Measurements from ENCODE around the gene SGK1.

Gene SGK1

GRCh38 chr6:134204031-134204430, 113.9 kb downstream of the SGK1 start:
- Histone ChIP-seq H3K79me2 (ENCODE audit: insufficient read depth, low read length) (no peaks in the 10 kb centered on the region), H3K9ac (ENCODE audit: low read length) (no peak overlapping the region), H3K36me3 (ENCODE audit: insufficient read depth, low read length) (no peaks in the 10 kb centered on the region), H3K27me3 (ENCODE audit: insufficient read depth, low read length) (no peaks in the 10 kb centered on the region), H3K9me2 (ENCODE audit: low read depth, low read length) (no peaks in the 10 kb centered on the region), H3K4me1 (ENCODE audit: insufficient read depth, low read length, severe bottlenecking) (no peaks in the 10 kb centered on the region), H3K9me3 (ENCODE audit: low read length) (no peaks in the 10 kb centered on the region), H4K20me1 (ENCODE audit: insufficient read depth, low read length) (no peaks in the 10 kb centered on the region), H3K27ac (ENCODE audit: low read depth, low read length, poor library complexity, severe bottlenecking) (no peak overlapping the region), H3K4me2 (ENCODE audit: low read length) (no peak overlapping the region), H3K4me3 (ENCODE audit: low read depth, low read length, poor library complexity, severe bottlenecking) (no peak overlapping the region), H3F3A (ENCODE audit: insufficient read depth, low read length) (no peaks in the 10 kb centered on the region), H2AFZ (ENCODE audit: low read length) (no peak overlapping the region)
- TF ChIP-seq EZH2 (IDR thresholded peaks at IDR 0.05; ENCODE audit: borderline replicate concordance, low read length) (no peak), CTCF (IDR thresholded peaks at IDR 0.05; ENCODE audit: low read length) (no peak)

GRCh38 chr6:134201716-134202115, 116.2 kb downstream of the SGK1 start:
- Histone ChIP-seq H2AFZ (ENCODE audit: low read length) (no peak overlapping the region), H3K4me1 (ENCODE audit: insufficient read depth, low read length, severe bottlenecking) (no peaks in the 10 kb centered on the region), H3K9me2 (ENCODE audit: low read depth, low read length) (no peaks in the 10 kb centered on the region), H3K27ac (ENCODE audit: low read depth, low read length, poor library complexity, severe bottlenecking) (no peak overlapping the region), H3K9ac (ENCODE audit: low read length) (no peak overlapping the region), H3K79me2 (ENCODE audit: insufficient read depth, low read length) (no peaks in the 10 kb centered on the region), H4K20me1 (ENCODE audit: insufficient read depth, low read length) (no peaks in the 10 kb centered on the region), H3K4me3 (ENCODE audit: low read depth, low read length, poor library complexity, severe bottlenecking) (no peak overlapping the region), H3K27me3 (ENCODE audit: insufficient read depth, low read length) (no peaks in the 10 kb centered on the region), H3K9me3 (ENCODE audit: low read length) (no peaks in the 10 kb centered on the region), H3K36me3 (ENCODE audit: insufficient read depth, low read length) (no peaks in the 10 kb centered on the region), H3F3A (ENCODE audit: insufficient read depth, low read length) (no peaks in the 10 kb centered on the region), H3K4me2 (ENCODE audit: low read length) (no peak overlapping the region)
- TF ChIP-seq EZH2 (IDR thresholded peaks at IDR 0.05; ENCODE audit: borderline replicate concordance, low read length), result no peak
- no peak for TF ChIP-seq CTCF (IDR thresholded peaks at IDR 0.05; ENCODE audit: low read length)

DNA sequence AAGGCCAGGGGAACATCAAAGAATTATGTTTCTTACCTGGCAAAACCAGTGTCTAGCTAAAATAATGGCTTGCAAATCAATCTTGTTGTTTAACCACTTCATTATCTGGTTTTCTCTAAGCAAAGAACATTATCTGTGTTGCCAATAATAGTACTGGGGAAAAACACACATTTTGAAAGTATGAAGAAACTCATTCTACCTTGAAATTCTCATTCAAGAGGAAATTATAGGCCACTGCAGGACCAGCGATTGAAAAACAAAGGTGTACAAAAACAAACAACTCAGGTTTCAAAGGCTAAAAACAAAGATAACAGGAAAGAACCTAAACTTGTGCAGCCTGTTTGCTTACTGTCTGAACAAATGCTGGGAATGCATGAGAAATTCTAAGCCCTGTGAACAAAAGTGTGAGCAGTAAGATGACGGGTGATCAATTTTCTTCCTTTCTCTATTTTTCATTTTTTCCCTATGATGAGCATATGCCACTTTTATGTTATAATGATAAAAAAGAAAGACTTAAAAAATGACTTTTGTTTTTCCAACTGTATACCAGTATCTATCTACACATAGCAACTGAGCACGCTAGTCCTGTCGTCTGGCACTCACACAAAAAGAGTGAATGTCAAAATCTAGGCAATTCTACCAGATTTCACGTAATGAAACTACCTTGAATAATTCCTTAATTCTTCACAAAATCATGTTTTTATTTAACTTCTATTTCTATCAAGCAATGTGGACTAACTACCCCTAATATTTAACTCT, 117.9 kb downstream of the SGK1 start:
- Histone ChIP-seq H3K4me2 (ENCODE audit: low read length) (no peak overlapping the region), H4K20me1 (ENCODE audit: insufficient read depth, low read length) (no peaks in the 10 kb centered on the region), H3K79me2 (ENCODE audit: insufficient read depth, low read length) (no peaks in the 10 kb centered on the region), H3K27ac (ENCODE audit: low read depth, low read length, poor library complexity, severe bottlenecking) (no peak overlapping the region), H3K4me1 (ENCODE audit: insufficient read depth, low read length, severe bottlenecking) (no peaks in the 10 kb centered on the region), H3K36me3 (ENCODE audit: insufficient read depth, low read length) (no peaks in the 10 kb centered on the region), H2AFZ (ENCODE audit: low read length) (no peak overlapping the region), H3F3A (ENCODE audit: insufficient read depth, low read length) (no peaks in the 10 kb centered on the region), H3K9me3 (ENCODE audit: low read length) (no peaks in the 10 kb centered on the region), H3K9me2 (ENCODE audit: low read depth, low read length) (no peaks in the 10 kb centered on the region), H3K27me3 (ENCODE audit: insufficient read depth, low read length) (no peaks in the 10 kb centered on the region), H3K4me3 (ENCODE audit: low read depth, low read length, poor library complexity, severe bottlenecking) (no peak overlapping the region), H3K9ac (ENCODE audit: low read length) (no peak overlapping the region)
- TF ChIP-seq CTCF (IDR thresholded peaks at IDR 0.05; ENCODE audit: low read length), result no peak
- no peak for TF ChIP-seq EZH2 (IDR thresholded peaks at IDR 0.05; ENCODE audit: borderline replicate concordance, low read length)
